NCI-H1105 (cell line): ENCODE data around the gene KEAP1.
A peak's percentile ranks its signal among the peaks of the same experiment; 100 is the strongest.
"Not testable (repeated sequence)": the region's sequence is repeated elsewhere in the genome, so short reads cannot be mapped to it uniquely, and the experiment has no call there.

Experiments used
- DNase-seq: peaks from one replicate; lab custom pipeline; 2025; lab: John Stamatoyannopoulos, UW

KEAP1 gene

GRCh38 chr19:10497371-10497770 lies 5.8 kb downstream of the KEAP1 start:
- no peak for DNase-seq

DNA sequence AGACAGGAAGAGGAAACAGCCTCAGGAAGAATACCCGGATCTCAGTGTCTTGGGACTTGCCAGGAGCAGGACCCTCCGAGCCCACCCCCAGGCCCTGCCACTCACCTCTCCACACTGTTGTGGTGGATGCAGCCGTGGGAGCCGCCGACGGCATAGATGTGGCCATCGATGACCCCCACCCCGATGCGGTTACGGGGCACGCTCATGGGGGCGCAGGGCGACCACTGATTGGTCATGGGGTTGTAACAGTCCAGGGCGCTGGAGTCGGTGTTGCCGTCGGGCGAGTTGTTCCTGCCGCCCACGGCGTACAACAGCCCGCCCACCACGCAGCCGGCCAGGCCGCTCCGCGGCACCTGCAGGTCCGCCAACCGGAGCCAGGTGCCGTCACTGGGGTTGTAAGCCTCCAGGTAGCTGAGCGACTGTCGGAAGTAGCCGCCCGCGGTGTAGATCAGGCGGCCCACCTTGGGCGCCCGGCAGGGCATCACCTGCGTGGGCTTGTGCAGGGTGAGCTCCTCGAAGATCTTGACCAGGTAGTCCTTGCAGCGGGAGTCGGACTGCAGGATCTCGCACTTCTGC lies 11.6 kb downstream of the KEAP1 start:
- no peak for DNase-seq

- no peak for DNase-seq
Measured at GRCh38 chr19:10486551-10486950, 16.6 kb downstream of the KEAP1 start.

DNA sequence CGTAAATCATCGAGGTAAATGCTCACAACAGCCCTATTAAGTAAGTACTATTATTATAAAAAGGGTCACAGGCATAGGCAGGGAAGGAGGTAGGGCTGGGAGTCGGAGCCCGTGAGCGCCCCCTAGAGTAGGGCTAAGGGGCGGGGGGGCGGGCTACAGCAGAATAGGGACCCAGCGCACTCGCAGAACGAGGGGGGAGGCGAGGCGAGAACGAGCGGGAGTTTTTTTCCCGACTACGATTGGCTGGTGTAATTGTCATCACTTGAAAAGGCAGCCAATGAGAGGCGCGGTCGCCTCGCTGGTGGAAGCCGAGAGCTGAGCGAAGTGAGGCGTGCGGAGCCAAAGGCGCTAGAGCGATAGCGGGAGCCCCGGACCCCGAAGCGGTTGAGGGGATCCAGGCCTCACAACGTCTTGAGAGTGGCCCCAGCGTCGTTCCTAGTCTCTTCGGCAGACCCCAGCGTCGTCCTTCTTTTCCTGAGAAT lies 24.2 kb downstream of the KEAP1 start:
- no peak for DNase-seq

DNA sequence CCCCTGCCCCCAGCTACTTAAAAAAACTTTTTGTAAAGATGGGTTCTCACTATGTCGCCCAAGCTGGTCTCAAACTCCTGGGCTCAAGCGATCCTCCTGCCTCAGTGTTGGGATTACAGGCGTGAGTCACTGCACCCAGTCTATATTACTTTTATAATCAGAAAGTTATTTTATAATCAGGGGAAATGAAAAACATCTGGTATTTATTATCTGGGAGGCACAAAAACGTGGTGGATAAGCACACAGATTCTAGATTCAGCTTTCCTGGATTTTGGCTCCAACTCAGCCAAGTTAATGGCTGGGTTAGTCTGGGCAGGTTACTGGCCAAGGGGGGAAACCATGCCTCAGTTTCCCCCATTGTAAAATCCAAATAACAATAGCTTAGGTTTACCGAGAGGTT lies 24.7 kb downstream of the KEAP1 start:
- DNase-seq: no peak

GRCh38 chr19:10474962-10475451 lies 28.1 kb downstream of the KEAP1 start:
- no peak for DNase-seq

- no peak for DNase-seq
Measured at GRCh38 chr19:10473192-10473591, 30.0 kb downstream of the KEAP1 start.

- no peak for DNase-seq
Measured at GRCh38 chr19:10471909-10472308, 31.2 kb downstream of the KEAP1 start.

- DNase-seq: no peak
Measured at GRCh38 chr19:10468133-10468532, 35.0 kb downstream of the KEAP1 start.

DNA sequence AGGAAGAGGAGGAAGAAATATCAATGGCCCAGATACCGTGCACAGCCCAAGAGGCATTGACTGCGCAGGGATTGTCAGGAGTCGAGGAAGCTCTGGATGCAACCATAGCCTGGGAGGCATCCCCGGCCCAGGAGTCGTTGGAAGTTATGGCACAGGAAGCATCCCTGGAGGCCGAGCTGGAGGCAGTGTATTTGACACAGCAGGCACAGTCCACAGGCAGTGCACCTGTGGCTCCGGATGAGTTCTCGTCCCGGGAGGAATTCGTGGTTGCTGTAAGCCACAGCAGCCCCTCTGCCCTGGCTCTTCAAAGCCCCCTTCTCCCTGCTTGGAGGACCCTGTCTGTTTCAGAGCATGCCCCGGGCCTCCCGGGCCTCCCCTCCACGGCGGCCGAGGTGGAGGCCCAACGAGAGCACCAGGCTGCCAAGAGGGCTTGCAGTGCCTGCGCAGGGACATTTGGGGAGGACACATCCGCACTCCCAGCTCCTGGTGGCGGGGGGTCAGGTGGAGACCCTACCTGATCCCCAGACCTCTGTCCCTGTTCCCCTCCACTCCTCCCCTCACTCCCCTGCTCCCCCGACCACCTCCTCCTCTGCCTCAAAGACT lies 36.0 kb downstream of the KEAP1 start:
- DNase-seq: no peak

DNA sequence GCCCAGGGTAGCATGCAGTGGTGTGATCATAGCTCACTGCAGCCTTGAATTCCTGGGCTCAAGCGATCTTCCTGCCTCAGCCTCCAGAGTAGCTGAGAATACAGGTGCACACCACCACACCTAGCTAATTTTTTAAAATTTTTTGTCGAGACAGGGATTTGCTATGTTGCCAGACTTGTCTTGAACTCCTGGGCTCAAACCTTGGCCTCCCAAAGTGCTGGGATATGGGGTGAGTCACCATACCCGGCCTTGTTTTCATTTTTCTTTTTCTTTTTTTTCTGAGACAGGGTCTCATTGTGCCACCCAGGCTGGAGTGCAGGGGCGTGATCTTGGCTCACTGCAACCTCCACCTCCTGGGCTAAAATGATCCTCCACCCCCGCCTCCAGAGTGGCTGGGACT lies 38.7 kb downstream of the KEAP1 start:
- DNase-seq: no peak

GRCh38 chr19:10462557-10462956 lies 40.6 kb downstream of the KEAP1 start:
- no peak for DNase-seq

GRCh38 chr19:10462042-10462441 lies 41.1 kb downstream of the KEAP1 start:
- not testable (repeated sequence) for DNase-seq

GRCh38 chr19:10461047-10461949 lies 41.9 kb downstream of the KEAP1 start:
- DNase-seq: peak; percentile 66

DNA sequence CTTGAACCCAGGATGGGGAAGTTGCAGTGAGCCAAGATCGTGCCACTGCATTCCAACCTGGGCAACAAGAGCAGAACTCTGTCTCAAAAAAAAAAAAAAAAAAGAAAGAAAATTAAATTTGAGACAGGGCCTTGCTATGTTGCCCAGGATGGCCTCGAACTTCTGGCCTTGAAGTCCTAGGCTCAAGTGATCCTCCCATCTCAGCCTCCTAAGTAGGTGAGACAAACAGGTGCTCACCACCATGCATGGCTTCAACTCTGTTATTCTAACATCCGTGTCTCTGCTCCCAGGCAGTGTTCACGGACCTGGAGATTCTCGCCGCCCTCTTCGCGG lies 42.5 kb downstream of the KEAP1 start:
- no peak for DNase-seq

DNA sequence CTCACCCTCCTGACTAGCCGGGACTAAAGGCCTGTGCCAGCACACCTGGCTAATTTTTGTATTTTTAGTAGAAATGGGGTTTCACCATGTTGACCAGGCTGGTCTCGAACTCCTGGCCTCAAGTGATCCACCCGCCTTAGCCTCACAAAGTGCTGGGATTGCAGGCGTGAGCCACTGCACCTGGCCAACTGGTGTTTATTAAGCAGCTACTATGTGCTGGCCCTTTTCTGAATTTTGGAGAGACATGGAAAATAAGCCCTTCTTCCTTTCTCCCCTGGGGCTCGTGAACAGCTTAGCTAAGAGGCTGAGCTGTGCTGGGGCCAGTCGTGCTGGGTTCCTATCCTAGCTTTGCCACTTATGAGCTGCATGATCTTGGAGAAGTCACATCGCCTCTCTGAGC lies 44.4 kb downstream of the KEAP1 start:
- not testable (repeated sequence) for DNase-seq

- DNase-seq: peak; percentile 40
Measured at GRCh38 chr19:10454267-10454666, 48.9 kb downstream of the KEAP1 start.

DNA sequence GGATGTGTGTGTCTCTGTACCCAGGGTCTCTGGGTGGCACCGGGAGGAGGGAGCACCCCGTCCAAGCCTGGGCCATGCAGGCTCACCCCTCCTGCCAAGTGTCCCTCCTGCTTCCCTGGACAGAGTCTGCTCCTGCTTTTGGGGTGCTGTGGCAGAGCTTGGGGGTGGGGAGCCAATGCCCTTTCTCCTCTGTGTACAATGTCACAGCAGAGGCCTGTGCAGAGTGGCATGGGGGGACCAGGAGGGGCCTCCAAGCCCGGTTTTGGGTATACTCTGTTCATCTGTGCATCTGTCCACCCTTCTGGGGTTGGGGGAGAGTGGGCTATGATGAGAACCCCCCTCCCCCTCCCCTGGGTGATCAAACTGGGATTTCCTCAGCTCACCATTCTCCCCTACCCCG lies 49.3 kb downstream of the KEAP1 start:
- no peak for DNase-seq

DNA sequence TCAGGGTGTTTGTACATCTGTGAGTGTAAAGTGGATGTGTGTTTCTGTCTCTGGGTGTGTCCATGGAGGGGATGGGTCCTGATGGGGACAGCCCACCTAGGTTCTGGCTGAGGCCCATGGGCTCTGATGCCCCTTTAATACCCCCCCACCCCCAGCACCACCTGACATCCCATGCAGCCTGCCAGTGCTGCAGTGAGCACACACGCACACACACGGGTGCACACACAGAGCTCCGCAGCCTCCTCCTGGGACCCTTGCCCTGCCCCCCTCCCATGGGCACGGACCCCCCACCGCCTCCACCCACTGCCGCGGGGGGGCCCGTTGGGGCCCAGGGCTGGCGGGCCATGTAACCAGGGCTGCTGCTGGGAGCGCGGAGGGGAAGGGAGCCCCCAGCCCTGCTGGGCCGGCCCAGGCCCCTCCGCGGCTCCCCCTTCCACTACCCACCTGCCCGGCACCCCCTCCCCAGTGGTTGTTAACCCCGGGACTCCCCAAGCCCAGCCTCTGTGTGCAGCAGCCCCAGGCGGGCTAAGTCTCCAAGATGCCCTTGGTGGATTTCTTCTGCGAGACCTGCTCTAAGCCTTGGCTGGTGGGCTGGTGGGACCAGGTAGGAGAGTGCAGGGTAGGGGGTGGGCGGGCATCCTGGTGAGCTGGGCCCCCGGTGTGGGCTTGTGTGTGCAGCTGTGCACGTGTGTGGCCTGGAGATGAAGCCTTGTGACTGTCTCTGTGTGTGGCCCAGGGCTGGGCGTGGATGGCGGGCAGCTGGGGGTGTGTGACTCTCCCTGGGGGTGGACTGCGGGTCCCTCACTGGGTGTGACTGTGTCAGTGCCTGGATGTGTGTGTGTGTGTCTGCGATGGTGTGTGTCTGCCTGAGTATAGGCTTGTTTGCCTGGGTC lies 50.2 kb downstream of the KEAP1 start:
- DNase-seq: no peak

DNA sequence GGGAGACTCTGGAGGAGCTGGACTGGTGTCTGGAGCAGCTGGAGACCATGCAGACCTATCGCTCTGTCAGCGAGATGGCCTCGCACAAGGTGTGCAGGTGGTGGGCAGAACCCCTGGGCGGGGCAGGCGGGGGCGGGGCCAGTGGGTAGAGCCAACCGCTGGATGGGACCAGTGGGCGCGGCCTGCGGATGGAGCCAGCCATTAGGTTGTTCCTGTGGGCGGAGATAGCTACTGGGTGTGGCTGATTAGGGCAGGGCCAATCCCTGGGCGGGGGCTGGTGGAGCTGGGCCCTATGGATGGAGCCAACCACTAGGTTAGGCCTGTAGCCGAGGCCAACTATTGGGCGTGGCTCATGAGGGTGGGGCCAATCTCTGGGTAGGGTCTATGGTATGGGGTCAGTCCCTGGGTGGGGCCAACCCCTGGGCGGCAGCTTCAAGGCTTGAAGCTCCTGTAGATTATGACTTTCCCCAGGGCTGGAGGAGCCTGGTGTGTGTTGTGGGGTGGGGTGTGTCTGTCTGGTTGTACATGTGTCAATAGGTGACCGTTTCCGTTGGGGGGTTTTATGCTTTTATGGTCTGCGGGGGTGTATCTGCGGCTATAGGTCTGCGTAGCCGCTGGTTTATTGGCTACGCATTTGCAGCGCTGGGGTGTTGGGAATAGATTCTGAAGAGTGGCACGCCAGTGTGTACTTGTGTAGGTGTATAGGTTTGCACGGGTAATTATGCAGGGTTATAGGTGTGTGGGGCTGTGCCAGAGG lies 52.1 kb downstream of the KEAP1 start:
- no peak for DNase-seq

GRCh38 chr19:10450191-10450852 lies 52.8 kb downstream of the KEAP1 start:
- no peak for DNase-seq
